ENCODE measurements around the gene CD99L2.
"Not testable (repeated sequence)": the region's sequence is repeated elsewhere in the genome, so short reads cannot be mapped to it uniquely, and the experiment has no call there.

Gene CD99L2

GRCh38 chrX:150906694-150907093, 8.2 kb upstream of the CD99L2 start:
- no peak for DNase-seq
- no peak overlapping the region for H3K4me3 Mint-ChIP-seq
- H3K36me3 Mint-ChIP-seq (ENCODE audit: low read depth): no peaks in the 10 kb centered on the region
- no peaks in the 10 kb centered on the region for H3K9me3 Mint-ChIP-seq
- no peaks in the 10 kb centered on the region for H3K4me1 Mint-ChIP-seq (ENCODE audit: low read depth)
- H3K27me3 Mint-ChIP-seq: peaks cover 26% of the 10 kb centered on the region
- H3K27ac Mint-ChIP-seq: no peak overlapping the region

GRCh38 chrX:150905293-150905692, 6.8 kb upstream of the CD99L2 start:
- Mint-ChIP-seq H3K9me3 (no peaks in the 10 kb centered on the region), H3K36me3 (ENCODE audit: low read depth) (no peaks in the 10 kb centered on the region), H3K4me3 (no peak overlapping the region), H3K4me1 (ENCODE audit: low read depth) (no peaks in the 10 kb centered on the region), H3K27me3 (peaks cover 36% of the 10 kb centered on the region), H3K27ac (no peak overlapping the region)
- DNase-seq: no peak

DNA sequence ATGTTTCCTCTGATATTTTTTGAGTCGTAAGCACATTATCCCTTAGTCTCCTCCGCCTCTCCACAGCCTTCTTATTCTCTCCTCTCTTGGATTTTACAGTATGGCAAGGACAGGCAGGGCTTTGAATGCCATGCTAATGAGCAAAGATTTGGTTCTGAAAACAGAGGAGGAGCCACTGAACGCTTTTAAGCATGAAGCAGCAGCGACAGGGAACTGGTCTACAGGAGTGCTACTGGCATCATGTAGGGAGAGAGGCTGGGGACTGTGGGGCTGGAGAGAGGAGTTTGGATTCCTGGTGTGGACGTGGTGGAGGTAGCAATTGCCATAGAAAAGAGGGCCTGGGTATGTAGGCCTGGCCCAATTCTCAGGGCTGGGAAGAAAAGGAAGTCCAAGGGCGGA, 4.6 kb upstream of the CD99L2 start:
- Mint-ChIP-seq H3K27me3 (peaks cover 42% of the 10 kb centered on the region), H3K27ac (no peak overlapping the region), H3K4me1 (ENCODE audit: low read depth) (peaks cover 5% of the 10 kb centered on the region), H3K36me3 (ENCODE audit: low read depth) (no peaks in the 10 kb centered on the region), H3K9me3 (no peaks in the 10 kb centered on the region), H3K4me3 (no peak overlapping the region)
- DNase-seq: no peak

GRCh38 chrX:150902434-150903109, 4.1 kb upstream of the CD99L2 start:
- H3K27ac Mint-ChIP-seq: no peak overlapping the region
- peaks cover 44% of the 10 kb centered on the region for H3K27me3 Mint-ChIP-seq
- peaks cover 6% of the 10 kb centered on the region for H3K4me1 Mint-ChIP-seq (ENCODE audit: low read depth)
- H3K4me3 Mint-ChIP-seq: no peak overlapping the region
- DNase-seq: no peak
- H3K36me3 Mint-ChIP-seq (ENCODE audit: low read depth): no peaks in the 10 kb centered on the region
- no peaks in the 10 kb centered on the region for H3K9me3 Mint-ChIP-seq

GRCh38 chrX:150899191-150899757, 806 bp upstream of the CD99L2 start:
- Mint-ChIP-seq H3K4me1 (ENCODE audit: low read depth) (peaks cover 14% of the 10 kb centered on the region), H3K27ac (no peak overlapping the region), H3K4me3 (peak overlapping the region; percentile 70)

DNA sequence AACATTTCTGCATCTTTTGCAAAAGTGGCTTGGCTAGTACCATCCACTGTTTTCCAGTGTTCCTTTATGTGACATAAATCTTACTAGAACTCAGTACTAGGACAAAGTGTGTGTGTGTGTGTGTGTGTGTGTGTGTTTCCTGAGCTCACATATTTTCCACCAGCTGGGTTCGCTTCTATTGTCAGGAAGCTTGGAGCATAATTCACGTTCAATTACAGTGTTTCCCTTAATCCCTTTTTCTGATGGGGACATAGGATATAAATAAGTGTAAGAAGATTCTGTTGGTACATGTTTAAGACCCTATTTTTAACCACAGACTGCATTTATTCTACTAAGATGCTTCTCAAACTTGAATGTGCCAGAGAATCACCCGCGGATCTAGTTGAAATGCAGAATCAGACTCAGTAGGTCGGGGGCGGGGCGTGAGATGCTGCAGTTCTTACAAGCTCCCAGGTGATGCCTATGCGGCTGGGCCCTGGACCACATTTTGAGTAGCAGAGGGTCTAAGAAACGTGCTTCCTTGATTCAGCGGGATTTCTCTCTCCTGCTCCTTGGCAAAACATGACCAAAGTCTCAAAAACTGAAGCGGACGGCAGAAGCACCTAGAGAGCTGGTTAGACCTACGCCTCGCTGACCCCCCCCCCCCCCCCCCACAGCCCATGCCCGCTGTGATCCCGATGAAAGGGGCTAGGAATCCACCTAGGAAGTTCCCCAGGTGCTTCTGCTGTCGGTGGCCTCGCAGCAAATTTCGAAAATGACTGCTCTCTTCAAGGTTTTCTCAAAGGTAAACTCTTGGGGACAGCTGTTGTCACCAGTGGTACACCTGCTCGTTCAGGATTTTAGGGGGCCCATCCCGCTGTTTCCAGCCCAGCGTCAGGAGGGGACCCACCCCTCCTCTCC, 797 bp downstream of the CD99L2 start:
- peaks cover 14% of the 10 kb centered on the region for H3K4me1 Mint-ChIP-seq (ENCODE audit: low read depth)
- H3K9me3 Mint-ChIP-seq: no peaks in the 10 kb centered on the region
- peak; percentile 64 for DNase-seq
- peak overlapping the region; percentile 71 for H3K27ac Mint-ChIP-seq
- no peaks in the 10 kb centered on the region for H3K36me3 Mint-ChIP-seq (ENCODE audit: low read depth)
- peak overlapping the region; percentile 81 for H3K4me3 Mint-ChIP-seq
- peaks cover 23% of the 10 kb centered on the region for H3K27me3 Mint-ChIP-seq

More at GRCh38 chrX:150899191-150899757, 806 bp upstream of the CD99L2 start:
- Mint-ChIP-seq H3K9me3 (no peaks in the 10 kb centered on the region), H3K27me3 (peaks cover 36% of the 10 kb centered on the region), H3K36me3 (ENCODE audit: low read depth) (no peaks in the 10 kb centered on the region)
- peak; percentile 57 for DNase-seq

DNA sequence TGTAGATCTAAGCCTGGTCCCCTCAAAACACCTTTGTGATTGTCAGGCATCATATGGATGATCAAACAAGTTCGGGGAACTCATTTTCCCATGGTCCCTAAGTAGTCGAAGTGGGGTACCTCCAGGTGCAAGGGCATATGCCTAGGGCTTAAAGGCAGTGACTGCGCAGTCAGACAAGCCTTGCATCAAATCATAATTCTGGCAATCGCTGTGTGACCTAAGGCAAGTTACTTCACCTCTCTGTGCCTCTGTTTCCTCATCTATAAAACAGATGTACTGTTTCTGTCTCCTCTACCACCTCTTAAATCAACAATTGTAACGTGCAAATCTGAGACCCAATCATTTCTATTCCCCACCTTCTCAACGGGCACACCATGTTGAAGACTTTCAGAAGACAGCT, 1.8 kb downstream of the CD99L2 start:
- H3K4me3 Mint-ChIP-seq: no peak overlapping the region
- no peak for DNase-seq
- H3K27me3 Mint-ChIP-seq: peaks cover 22% of the 10 kb centered on the region
- H3K27ac Mint-ChIP-seq: no peak overlapping the region
- H3K4me1 Mint-ChIP-seq (ENCODE audit: low read depth): peaks cover 14% of the 10 kb centered on the region
- no peaks in the 10 kb centered on the region for H3K36me3 Mint-ChIP-seq (ENCODE audit: low read depth)
- no peaks in the 10 kb centered on the region for H3K9me3 Mint-ChIP-seq

DNA sequence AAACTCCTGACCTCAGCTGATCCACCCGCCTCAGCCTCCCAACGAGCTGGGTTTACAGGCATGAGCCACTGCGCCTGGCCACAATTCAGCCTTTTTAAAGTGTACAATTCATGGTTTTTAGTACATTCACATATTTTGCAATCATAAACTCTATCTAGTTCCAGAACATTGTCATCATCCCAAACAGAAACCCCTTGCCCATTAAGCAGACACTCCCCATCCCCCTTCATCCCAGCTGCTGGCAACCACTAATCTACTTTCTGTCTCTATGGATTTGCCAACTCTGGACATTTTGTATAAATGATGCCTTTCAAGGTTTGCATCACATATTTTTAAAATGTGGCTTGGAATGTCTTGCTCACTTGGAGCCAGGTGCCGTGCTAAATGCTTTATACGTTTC, 4.5 kb downstream of the CD99L2 start:
- Mint-ChIP-seq H3K27ac (no peak overlapping the region), H3K36me3 (ENCODE audit: low read depth) (no peaks in the 10 kb centered on the region), H3K4me3 (no peak overlapping the region), H3K9me3 (no peaks in the 10 kb centered on the region), H3K27me3 (peaks cover 3% of the 10 kb centered on the region), H3K4me1 (ENCODE audit: low read depth) (peaks cover 9% of the 10 kb centered on the region)
- DNase-seq: no peak

- Mint-ChIP-seq H3K36me3 (ENCODE audit: low read depth) (no peaks in the 10 kb centered on the region), H3K27me3 (no peaks in the 10 kb centered on the region), H3K27ac (no peak overlapping the region), H3K4me3 (no peak overlapping the region), H3K4me1 (ENCODE audit: low read depth) (no peaks in the 10 kb centered on the region), H3K9me3 (no peaks in the 10 kb centered on the region)
- DNase-seq: no peak
These were observed 9.3 kb downstream of the CD99L2 start for GRCh38 chrX:150889131-150889530.

- H3K4me1 Mint-ChIP-seq (ENCODE audit: low read depth): peaks cover 2% of the 10 kb centered on the region
These were observed 10.5 kb downstream of the CD99L2 start for GRCh38 chrX:150887906-150888465.

GRCh38 chrX:150887268-150887667, 11.2 kb downstream of the CD99L2 start:
- not testable (repeated sequence) for H3K9me3 Mint-ChIP-seq; H3K27me3 Mint-ChIP-seq; H3K27ac Mint-ChIP-seq; H3K4me1 Mint-ChIP-seq (ENCODE audit: low read depth); H3K36me3 Mint-ChIP-seq (ENCODE audit: low read depth); H3K4me3 Mint-ChIP-seq; DNase-seq

More at GRCh38 chrX:150887906-150888465, 10.5 kb downstream of the CD99L2 start:
- H3K36me3 Mint-ChIP-seq (ENCODE audit: low read depth): no peaks in the 10 kb centered on the region
- no peaks in the 10 kb centered on the region for H3K27me3 Mint-ChIP-seq
- no peak for DNase-seq
- H3K9me3 Mint-ChIP-seq: no peaks in the 10 kb centered on the region
- H3K4me3 Mint-ChIP-seq: no peak overlapping the region
- H3K27ac Mint-ChIP-seq: no peak overlapping the region

- H3K4me1 Mint-ChIP-seq (ENCODE audit: low read depth): peaks cover 6% of the 10 kb centered on the region
- H3K27me3 Mint-ChIP-seq: no peaks in the 10 kb centered on the region
- no peak overlapping the region for H3K27ac Mint-ChIP-seq
- no peaks in the 10 kb centered on the region for H3K36me3 Mint-ChIP-seq (ENCODE audit: low read depth)
- DNase-seq: no peak
- no peaks in the 10 kb centered on the region for H3K9me3 Mint-ChIP-seq
- H3K4me3 Mint-ChIP-seq: no peak overlapping the region
These were observed 12.1 kb downstream of the CD99L2 start for GRCh38 chrX:150886381-150886780.

DNA sequence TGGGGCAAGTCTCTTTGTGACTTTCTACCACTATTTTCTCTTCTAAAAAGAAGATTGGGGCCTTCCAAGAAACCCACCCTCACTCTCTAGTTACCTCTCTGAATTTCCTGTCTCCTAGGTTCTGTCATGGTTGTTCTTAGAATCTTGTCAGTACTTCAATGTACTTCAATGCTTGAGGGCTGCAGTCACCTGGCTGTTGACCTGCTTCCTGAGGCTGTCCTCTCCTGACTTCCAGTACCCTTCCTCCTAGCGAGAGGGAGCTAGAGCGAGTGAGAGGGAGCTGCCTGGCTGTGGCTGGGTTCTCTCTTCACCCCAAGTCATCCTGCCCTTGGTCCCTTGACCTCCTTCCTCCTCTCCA, 17.7 kb downstream of the CD99L2 start:
- Mint-ChIP-seq H3K4me3 (no peak overlapping the region), H3K27me3 (peaks cover 6% of the 10 kb centered on the region), H3K27ac (peak overlapping the region; percentile 72), H3K9me3 (peaks cover 4% of the 10 kb centered on the region), H3K4me1 (ENCODE audit: low read depth) (peaks cover 37% of the 10 kb centered on the region), H3K36me3 (ENCODE audit: low read depth) (peaks cover 11% of the 10 kb centered on the region)
- DNase-seq: peak; percentile 33

- Mint-ChIP-seq H3K4me3 (no peak overlapping the region), H3K9me3 (peaks cover 8% of the 10 kb centered on the region), H3K27ac (peak overlapping the region; percentile 90), H3K4me1 (ENCODE audit: low read depth) (peaks cover 44% of the 10 kb centered on the region), H3K36me3 (ENCODE audit: low read depth) (peaks cover 11% of the 10 kb centered on the region), H3K27me3 (peaks cover 13% of the 10 kb centered on the region)
- no peak for DNase-seq
These were observed 18.3 kb downstream of the CD99L2 start for GRCh38 chrX:150879855-150880807.

Measured in activated T-cell treated with anti-CD3 and anti-CD28 coated beads, Interleukin-2, amount 50 U/mL, for 24 hours (primary cell).